ENCODE measurements around the gene TAF8.
A peak's percentile ranks its signal among the peaks of the same experiment; 100 is the strongest.

The TAF8 gene

DNA sequence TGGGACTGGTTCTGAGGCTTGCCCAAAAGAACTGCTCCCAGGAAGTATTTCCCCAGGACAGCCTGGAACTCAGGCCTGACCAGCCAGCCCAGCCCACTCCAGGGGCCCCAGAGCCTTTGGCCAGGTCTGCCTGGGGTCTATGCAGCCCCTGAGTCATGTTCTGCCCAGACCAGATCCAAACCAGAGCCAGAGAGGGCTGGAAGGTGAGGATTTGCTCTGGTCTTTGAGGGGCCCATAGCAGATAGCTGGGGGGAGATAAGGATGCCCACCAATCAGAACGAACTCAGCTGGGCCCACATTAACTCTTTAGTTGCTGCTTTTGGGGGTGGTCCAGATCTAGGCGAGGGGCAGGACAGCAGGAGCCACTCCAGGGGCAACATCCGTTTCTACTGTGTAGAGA is 75.3 kb downstream of the TAF8 start:
- H3K27ac ChIP-seq = no peak overlapping the region
- no peak overlapping the region for H3K9ac ChIP-seq (ENCODE audit: insufficient read length)
- TF ChIP-seq POLR2AphosphoS5 (IDR thresholded peaks at IDR 0.05; ENCODE audit: borderline replicate concordance, low read depth, low read length) (no peak), EZH2 (IDR thresholded peaks at IDR 0.05) (no peak), FOXP2 (optimal IDR thresholded peaks at IDR 0.05; ENCODE audit: control extremely low read depth, extremely low read length, insufficient read depth) (no peak)
- no peaks in the 10 kb centered on the region for H3K9me3 ChIP-seq (ENCODE audit: low read depth, low read length)
- no peak overlapping the region for H3K4me3 ChIP-seq
- H3K36me3 ChIP-seq (ENCODE audit: insufficient read depth, low read length) = no peaks in the 10 kb centered on the region
- DNase-seq (ENCODE audit: low read depth, low spot score) = no peak

DNA sequence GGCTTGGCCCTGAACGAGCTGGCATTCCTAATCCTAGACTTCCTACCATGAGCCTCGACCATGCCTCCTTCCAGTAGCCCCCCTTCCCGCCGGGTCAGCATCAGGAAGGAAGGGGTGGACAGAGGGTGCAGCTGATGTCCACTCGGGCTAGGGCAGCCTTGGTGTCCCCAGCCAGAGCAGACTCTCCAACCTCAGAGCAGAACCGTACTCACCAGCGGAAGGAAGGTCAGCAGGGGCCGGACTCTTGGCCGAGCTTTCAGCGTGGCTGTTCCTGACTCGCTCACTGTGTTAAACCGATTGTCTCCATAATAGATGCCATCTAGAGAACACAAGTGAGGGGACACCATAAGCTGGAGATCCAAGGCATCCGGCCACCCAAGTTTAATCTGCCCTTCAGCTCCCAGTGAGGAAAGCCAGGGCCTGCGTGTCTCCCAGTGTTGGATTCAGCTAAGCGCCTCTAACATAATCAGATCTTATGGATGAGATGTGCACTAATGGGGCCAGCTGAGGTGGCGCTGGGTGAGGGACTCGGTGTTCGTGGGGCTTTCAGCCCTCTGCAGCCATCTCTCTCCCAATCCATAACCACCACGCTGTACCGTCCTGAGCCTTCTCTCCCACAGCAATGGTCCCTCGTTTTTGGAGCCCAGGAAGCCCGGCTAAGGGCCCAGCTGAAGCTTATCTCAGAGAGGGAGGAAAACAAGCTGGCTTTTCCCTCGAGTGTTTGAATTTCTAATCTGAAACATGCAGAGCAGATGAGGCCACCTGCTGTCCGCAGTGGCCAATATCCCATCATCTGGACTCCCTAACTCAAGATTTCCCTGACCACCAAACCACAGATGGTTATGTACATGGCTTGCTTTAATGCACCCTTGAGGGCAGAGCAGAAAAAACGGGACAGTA is 78.4 kb downstream of the TAF8 start:
- no peak overlapping the region for H3K9ac ChIP-seq (ENCODE audit: insufficient read length)
- H3K27ac ChIP-seq = no peak overlapping the region
- TF ChIP-seq FOXP2 (optimal IDR thresholded peaks at IDR 0.05; ENCODE audit: control extremely low read depth, extremely low read length, insufficient read depth) (no peak), EZH2 (IDR thresholded peaks at IDR 0.05) (no peak), POLR2AphosphoS5 (IDR thresholded peaks at IDR 0.05; ENCODE audit: borderline replicate concordance, low read depth, low read length) (no peak)
- no peak for DNase-seq (ENCODE audit: low read depth, low spot score)
- no peaks in the 10 kb centered on the region for H3K9me3 ChIP-seq (ENCODE audit: low read depth, low read length)
- no peaks in the 10 kb centered on the region for H3K36me3 ChIP-seq (ENCODE audit: insufficient read depth, low read length)
- H3K4me3 ChIP-seq = no peak overlapping the region

DNA sequence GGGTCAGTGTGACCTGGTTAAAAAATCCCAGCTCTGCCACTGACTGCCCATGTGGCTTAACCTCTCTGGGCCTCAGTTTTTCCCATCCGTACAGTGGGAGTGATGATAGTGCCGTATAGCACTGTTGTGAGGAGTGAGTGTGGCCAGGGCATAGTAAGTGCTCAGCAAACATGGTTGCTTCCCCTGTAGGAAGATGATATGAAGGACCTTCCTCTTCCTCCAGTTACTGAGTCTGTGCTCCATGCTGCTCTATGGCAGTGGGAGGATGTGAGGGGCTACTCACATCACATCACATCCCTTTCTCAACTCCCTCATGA is 79.0 kb downstream of the TAF8 start:
- no peak for TF ChIP-seq POLR2AphosphoS5 (IDR thresholded peaks at IDR 0.05; ENCODE audit: borderline replicate concordance, low read depth, low read length)
- TF ChIP-seq FOXP2 (optimal IDR thresholded peaks at IDR 0.05; ENCODE audit: control extremely low read depth, extremely low read length, insufficient read depth) = no peak
- TF ChIP-seq EZH2 (IDR thresholded peaks at IDR 0.05) = no peak

DNA sequence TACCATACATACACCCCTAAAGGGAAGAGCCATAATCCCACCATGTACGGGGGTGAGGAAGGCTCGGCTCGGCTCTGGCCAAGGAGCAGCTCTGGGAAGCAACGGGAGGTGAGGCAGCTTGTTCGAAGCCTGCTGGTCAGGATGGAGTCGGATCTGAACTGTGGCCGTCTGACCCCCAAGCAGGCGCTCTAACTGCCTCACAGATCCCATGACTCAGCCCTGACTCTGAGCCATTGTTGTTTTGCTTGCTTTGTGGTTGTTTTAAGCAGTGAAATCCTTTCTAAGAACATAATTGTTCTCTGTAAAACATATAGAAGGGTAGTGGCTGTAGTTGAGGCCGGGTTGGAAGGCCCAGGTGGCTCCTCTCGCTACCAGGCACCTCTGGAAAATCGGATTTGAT is 81.2 kb downstream of the TAF8 start:
- DNase-seq (ENCODE audit: low read depth, low spot score) = no peak
- Histone ChIP-seq H3K4me3 (no peak overlapping the region), H3K9ac (ENCODE audit: insufficient read length) (no peak overlapping the region), H3K27ac (no peak overlapping the region), H3K36me3 (ENCODE audit: insufficient read depth, low read length) (no peaks in the 10 kb centered on the region), H3K9me3 (ENCODE audit: low read depth, low read length) (no peaks in the 10 kb centered on the region)
- TF ChIP-seq POLR2AphosphoS5 (IDR thresholded peaks at IDR 0.05; ENCODE audit: borderline replicate concordance, low read depth, low read length) (no peak), EZH2 (IDR thresholded peaks at IDR 0.05) (no peak), FOXP2 (optimal IDR thresholded peaks at IDR 0.05; ENCODE audit: control extremely low read depth, extremely low read length, insufficient read depth) (no peak)

More for the DNA sequence above, 79.0 kb downstream of the TAF8 start:
- DNase-seq (ENCODE audit: low read depth, low spot score) = no peak
- H3K27ac ChIP-seq = no peak overlapping the region
- no peaks in the 10 kb centered on the region for H3K9me3 ChIP-seq (ENCODE audit: low read depth, low read length)
- H3K4me3 ChIP-seq = no peak overlapping the region
- H3K9ac ChIP-seq (ENCODE audit: insufficient read length) = no peak overlapping the region
- H3K36me3 ChIP-seq (ENCODE audit: insufficient read depth, low read length) = no peaks in the 10 kb centered on the region

DNA sequence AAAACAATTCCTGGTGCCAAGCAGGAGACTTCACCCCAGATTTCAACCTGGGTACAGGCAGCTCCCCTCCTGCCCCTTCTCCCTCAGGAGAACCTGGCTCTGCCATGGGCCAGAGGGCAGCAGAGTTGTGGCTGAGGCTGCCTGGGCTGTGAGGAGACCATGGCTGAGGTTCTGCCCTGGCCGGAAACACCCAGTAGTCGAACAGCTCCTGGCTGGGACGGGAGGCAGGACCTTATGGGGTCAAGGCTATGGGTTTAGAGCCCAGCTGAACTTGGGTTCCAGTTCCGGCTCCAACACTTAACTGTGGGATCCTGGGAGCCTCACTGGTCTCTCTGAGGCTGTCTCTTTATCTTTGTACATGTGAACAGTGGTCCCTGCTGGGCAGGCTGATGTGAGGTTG is 83.6 kb downstream of the TAF8 start:
- TF ChIP-seq FOXP2 (optimal IDR thresholded peaks at IDR 0.05; ENCODE audit: control extremely low read depth, extremely low read length, insufficient read depth) = no peak
- TF ChIP-seq POLR2AphosphoS5 (IDR thresholded peaks at IDR 0.05; ENCODE audit: borderline replicate concordance, low read depth, low read length) = no peak
- no peak for TF ChIP-seq EZH2 (IDR thresholded peaks at IDR 0.05)
- no peak for DNase-seq (ENCODE audit: low read depth, low spot score)
- Histone ChIP-seq H3K4me3 (no peak overlapping the region), H3K9ac (ENCODE audit: insufficient read length) (no peak overlapping the region), H3K27ac (no peak overlapping the region), H3K36me3 (ENCODE audit: insufficient read depth, low read length) (no peaks in the 10 kb centered on the region), H3K9me3 (ENCODE audit: low read depth, low read length) (no peaks in the 10 kb centered on the region)

DNA sequence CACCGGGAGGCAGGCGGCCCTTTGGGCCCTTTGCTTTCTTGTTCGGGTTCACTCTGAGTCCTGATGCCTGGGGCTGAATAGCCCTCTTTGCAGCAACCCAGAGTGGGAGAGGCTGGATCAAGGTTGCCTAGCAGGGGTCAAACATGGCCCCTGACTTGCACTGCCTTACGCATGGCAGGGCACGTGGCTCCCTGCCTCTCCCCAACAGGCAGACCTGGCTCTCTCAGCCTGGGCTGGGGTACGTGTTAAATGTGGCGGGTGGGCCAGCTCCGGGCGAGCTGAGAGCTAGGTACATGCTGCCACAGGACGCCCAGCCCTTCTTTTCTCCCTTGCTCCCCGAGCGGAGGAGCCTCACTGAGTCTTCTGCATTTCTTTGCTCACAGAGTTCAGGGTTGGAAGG is 84.8 kb downstream of the TAF8 start:
- Histone ChIP-seq H3K4me3 (no peak overlapping the region), H3K36me3 (ENCODE audit: insufficient read depth, low read length) (no peaks in the 10 kb centered on the region), H3K9me3 (ENCODE audit: low read depth, low read length) (no peaks in the 10 kb centered on the region), H3K9ac (ENCODE audit: insufficient read length) (no peak overlapping the region), H3K27ac (no peak overlapping the region)
- DNase-seq (ENCODE audit: low read depth, low spot score) = no peak
- TF ChIP-seq POLR2AphosphoS5 (IDR thresholded peaks at IDR 0.05; ENCODE audit: borderline replicate concordance, low read depth, low read length) (no peak), FOXP2 (optimal IDR thresholded peaks at IDR 0.05; ENCODE audit: control extremely low read depth, extremely low read length, insufficient read depth) (no peak), EZH2 (IDR thresholded peaks at IDR 0.05) (no peak)

DNA sequence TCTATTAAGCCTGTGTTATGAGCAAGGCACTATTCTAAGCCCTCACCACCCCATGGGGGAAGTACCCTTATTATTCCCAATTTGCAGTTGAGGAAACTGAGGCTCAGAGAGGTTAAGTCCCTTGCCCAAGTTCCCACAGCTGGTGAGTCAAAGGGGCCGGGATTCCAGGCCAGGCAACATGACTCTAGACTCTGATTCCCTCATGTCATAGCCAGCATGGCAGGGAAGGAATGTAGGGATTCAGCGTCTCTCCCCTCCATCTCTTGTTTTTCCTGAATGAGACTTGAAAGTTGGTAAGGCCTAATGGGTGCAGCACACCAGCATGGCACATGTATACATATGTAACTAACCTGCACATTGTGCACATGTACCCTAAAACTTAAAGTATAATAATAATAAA is 85.4 kb downstream of the TAF8 start:
- no peak overlapping the region for H3K27ac ChIP-seq
- H3K9ac ChIP-seq (ENCODE audit: insufficient read length) = no peak overlapping the region
- no peak for DNase-seq (ENCODE audit: low read depth, low spot score)
- H3K36me3 ChIP-seq (ENCODE audit: insufficient read depth, low read length) = no peaks in the 10 kb centered on the region
- H3K9me3 ChIP-seq (ENCODE audit: low read depth, low read length) = no peaks in the 10 kb centered on the region
- TF ChIP-seq POLR2AphosphoS5 (IDR thresholded peaks at IDR 0.05; ENCODE audit: borderline replicate concordance, low read depth, low read length) = no peak
- TF ChIP-seq FOXP2 (optimal IDR thresholded peaks at IDR 0.05; ENCODE audit: control extremely low read depth, extremely low read length, insufficient read depth) = no peak
- TF ChIP-seq EZH2 (IDR thresholded peaks at IDR 0.05) = no peak
- no peak overlapping the region for H3K4me3 ChIP-seq

DNA sequence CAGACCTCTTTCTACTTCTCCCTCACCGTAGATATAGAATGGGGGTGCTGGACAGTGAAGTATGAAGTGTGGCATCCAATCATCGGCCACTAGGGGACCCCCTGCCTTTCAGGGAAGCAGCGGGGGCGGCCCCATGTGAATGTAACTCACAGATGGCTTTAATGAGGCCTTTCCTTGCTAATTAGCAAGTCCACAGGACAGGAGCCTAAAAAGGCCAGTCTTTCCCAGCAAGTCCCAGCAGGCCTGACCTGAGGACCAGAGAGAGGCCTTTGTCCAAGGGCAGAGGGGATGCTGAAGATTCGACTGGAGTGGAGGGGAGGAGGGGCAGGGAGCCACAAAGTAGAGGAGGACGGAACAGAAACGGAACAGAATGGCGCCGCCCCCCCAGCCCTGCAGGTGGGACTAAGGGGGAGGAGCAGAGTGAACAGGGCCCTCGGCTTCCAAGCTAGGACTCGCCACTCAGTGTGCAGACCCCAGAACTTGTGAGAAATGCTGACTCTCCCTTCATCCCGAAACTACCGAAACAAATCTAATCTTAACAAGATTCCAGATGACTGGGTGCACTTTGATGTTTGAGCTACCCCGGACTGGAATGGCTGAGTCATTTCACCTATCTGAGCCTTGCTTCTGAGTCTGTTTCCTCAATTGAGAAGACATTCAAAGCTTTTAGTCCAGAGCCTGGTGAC is 86.3 kb downstream of the TAF8 start:
- Histone ChIP-seq H3K4me3 (no peak overlapping the region), H3K9ac (ENCODE audit: insufficient read length) (no peak overlapping the region)
- DNase-seq (ENCODE audit: low read depth, low spot score) = no peak

More for the DNA sequence above, 86.3 kb downstream of the TAF8 start:
- TF ChIP-seq POLR2AphosphoS5 (IDR thresholded peaks at IDR 0.05; ENCODE audit: borderline replicate concordance, low read depth, low read length) (no peak), FOXP2 (optimal IDR thresholded peaks at IDR 0.05; ENCODE audit: control extremely low read depth, extremely low read length, insufficient read depth) (no peak), EZH2 (IDR thresholded peaks at IDR 0.05) (no peak)
- Histone ChIP-seq H3K27ac (peak overlapping the region; percentile 70), H3K9me3 (ENCODE audit: low read depth, low read length) (no peaks in the 10 kb centered on the region), H3K36me3 (ENCODE audit: insufficient read depth, low read length) (no peaks in the 10 kb centered on the region)

Measured in SK-N-MC (cell line).